Posterior vena cava (tissue), 2 donors: ENCODE measurements around the gene RALGPS1. TPM values are rescaled to one million over a fixed set of nuclear protein-coding genes. Genes with fewer than 3 reads are reported as not detected.

Experiments
- DNase-seq: peaks from one replicate; pipeline ENCODE4 v3.0.0-alpha.2; 2020; ENCODE audit warnings: low spot score
- intact Hi-C, 2 donors: fragments of 100-400 bp; cut with DNase I; formaldehyde crosslinking; loops; one replicate each; pipeline versions ENCODE4 v1.14.1 to v1.14.2; 2022 to 2023
- total RNA-seq, 2 donors: library from RNA; stranded (reverse); fragmentation: NEBNext Ultra II Directional; extraction: Animal tissue kit (Norgen Biotek cat#: 25700); gene quantifications; one replicate each; pipeline ENCODE4 v1.2.1, GENCODE V29; 2021
- donor health status: DM: yes; HTN: yes; CAD: no.
- donor health status: DM: yes; HTN: yes; CAD: no.

Gene RALGPS1
- total RNA-seq, 2 donors from 2014 or later: 6.4 to 7.8 TPM

DNA sequence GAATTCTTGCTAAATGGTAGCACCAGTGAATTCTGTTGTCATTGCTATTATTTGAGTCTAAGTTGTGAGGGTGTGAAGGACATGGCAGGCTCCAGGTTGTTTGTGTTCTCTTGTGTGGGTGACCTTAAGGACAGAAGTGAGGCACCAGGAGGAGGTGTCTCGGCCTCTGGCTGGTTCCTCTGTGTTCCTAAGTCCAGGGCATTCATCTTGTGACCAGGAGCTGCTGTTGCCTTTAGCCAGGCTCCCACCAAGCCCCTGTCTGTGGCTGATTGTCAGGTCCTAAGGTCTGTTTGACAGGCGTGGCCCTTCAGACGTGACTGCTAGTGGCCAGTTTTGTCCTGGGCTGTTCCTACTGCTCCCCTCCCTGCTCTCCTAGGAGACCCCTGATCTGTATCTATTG lies 118.5 kb downstream of the RALGPS1 start:
- DNase-seq: no peak
- intact Hi-C loops: loop anchor here (2.0 to 10.0 kb wide), 2 partner anchors 22 to 162 kb away; no protein-coding TSS in a partner anchor

DNA sequence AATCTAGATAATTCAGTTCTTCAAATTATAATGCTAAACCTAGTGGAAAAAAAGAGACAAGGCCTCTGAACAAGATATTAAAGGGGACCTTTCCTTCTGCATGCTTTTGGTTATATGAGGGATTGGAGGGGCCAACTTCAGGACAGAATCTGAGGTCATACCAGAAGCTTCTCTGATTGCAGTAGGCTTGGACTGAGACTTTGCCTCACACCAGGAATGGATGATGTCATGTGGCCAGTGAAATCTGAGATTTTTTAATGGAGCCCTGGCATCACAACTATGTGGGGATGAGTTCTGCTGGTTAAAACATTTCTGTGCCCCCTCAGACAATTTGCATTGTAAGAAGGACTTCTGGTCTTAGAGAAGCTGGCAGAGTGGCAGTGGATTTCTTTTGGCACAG lies 119.2 kb downstream of the RALGPS1 start:
- no peak for DNase-seq
- intact Hi-C loops: loop anchor here (2.0 to 10.0 kb wide), 2 partner anchors 21 to 161 kb away; no protein-coding TSS in a partner anchor

DNA sequence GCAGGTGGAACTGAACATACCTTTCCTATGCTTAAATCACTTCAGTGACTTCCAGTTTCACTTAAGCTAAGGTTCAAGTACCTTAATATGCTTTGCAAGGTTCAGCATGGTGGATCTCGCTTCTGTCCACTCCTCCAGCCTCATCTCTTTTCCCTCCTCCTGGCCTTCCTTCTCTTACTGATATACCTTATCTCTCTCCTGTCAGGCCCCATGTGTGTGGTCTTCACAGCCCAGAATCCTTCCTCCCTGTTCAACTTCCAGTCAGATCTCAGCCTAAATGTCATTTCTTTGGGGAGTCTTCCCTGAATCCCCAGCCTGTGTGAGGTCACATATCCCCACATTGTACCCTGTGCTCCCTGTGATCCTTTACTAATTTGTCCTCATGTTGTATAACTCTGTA lies 120.1 kb downstream of the RALGPS1 start:
- no peak for DNase-seq
- intact Hi-C loops: loop anchor here in 1 of 2 donors (10.0 kb wide), 1 partner anchor 160 kb away; no protein-coding TSS in a partner anchor

DNA sequence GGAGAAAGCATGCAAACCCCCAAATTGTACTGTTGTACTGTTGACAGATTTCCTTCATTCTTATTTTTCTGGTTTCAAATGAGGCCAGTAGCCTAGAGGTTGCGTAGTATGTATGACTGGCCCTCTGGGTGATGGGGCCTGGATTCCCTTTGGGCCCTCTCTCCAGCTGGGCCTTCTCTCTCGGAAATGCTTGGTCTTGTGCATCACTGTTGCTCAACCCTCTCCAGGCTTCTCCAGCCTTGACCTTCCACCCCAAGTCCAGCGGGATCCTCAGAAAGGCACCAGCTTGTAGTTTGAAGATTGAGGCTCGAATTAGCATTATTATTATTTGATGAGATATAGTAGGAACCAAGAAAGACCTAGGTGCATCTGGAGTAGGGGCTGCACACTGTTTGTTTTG lies 120.8 kb downstream of the RALGPS1 start:
- peak; percentile 87 for DNase-seq
- intact Hi-C loops: loop anchor here in 1 of 2 donors (10.0 kb wide), 1 partner anchor 159 kb away; no protein-coding TSS in a partner anchor

DNA sequence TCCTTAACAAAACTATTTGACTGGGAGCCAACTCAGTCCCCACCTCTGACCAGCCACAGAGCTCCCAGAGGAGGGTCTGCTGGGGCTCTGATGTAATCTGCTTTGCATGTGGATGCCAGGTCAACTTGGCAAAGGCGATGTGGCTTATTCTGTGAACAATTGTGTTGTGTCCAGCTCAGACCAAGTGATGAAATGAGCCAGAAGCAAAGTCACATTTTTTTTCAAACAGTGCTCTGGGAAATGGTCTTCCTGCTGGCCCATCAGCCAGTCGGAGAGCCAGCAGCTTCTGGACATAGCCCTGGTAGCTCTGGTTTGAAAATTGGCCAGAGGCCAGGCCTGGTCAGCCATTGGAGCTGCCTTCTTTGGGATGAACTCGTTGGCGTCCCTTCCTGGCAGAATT lies 121.4 kb downstream of the RALGPS1 start:
- DNase-seq: peak; percentile 89
- intact Hi-C loops: loop anchor here in 1 of 2 donors (10.0 kb wide), 1 partner anchor 159 kb away; no protein-coding TSS in a partner anchor

DNA sequence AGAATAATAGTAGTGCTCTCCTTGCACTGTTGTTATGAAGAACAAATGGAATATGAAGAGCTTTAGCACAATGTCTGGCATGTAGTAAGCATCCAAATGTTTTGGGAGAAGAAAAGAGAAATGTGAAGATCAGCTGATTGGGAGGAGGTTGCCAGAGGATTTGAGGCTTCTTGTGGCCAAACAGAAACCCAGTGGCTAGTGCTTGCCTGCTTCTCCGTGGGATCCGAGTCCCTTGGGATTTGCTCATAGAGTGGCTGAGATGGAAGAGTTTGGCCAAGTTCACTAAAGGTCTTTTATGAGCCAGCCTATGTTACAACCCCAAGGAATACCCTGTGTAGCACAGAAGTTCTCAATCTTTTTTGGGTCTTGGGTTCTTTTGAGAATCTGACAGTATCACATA lies 121.9 kb downstream of the RALGPS1 start:
- DNase-seq: no peak
- intact Hi-C loops: loop anchor here in 1 of 2 donors (10.0 kb wide), 1 partner anchor 158 kb away; no protein-coding TSS in a partner anchor

DNA sequence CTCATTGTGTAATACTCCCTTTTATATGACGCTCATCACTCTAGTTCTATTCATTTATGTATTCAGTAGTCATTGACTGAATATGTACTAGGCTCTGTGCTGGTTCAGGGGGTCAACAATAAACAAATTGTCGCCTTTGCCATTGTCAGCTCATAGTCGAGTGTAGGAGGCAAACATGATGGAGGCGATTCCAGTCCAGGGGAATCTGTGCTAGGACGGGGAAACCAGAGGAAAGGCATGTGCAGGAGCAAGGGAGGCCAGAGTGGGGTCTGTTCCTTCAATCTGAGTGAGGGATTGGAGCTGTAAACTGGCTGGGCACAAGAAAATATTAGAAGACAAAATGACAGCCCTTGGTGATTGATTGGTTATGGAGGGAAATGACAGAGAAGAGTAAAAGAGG lies 123.9 kb downstream of the RALGPS1 start:
- DNase-seq: no peak
- intact Hi-C loops: loop anchor here in 1 of 2 donors (10.0 kb wide), 1 partner anchor 156 kb away; no protein-coding TSS in a partner anchor

DNA sequence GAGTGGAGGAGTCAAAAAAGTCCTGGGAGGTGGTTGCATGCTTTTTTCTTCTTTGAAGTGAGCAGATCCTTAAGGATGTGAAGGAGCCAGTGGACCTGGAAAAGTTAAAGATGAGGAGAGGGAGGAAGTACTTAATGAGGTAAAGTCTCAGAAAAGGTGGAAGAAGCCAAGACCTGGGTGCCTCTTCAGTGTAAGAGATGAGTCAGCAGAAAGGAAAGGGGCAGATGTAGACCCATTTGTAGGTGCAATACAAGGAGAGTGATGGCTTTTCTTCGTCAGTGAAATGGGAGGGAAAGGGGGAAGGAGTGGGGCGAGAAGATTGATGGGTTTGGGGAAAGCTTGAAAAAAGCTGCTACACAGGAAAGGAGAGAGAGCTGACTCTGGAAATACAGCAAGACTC lies 124.9 kb downstream of the RALGPS1 start:
- DNase-seq: no peak
- intact Hi-C loops: loop anchor here in 1 of 2 donors (10.0 kb wide), 1 partner anchor 155 kb away; no protein-coding TSS in a partner anchor

DNA sequence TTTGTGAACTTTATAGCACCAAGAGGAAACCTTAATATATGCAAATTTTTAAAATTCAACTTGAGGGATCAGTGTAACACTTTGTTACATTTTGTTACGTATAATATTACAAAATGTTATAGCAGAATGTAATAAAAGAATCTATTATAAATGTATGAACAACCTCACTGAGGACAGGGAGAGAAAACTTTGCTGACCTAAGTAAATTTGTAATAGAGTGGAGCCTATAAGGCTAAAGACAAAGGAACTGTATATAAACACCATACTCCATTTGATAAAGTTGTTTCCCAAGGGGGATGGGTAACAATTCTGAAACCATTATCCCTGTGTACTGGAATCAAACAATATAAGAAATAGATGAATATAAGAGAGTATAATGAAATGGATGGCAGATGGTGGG lies 130.6 kb downstream of the RALGPS1 start:
- DNase-seq: no peak

DNA sequence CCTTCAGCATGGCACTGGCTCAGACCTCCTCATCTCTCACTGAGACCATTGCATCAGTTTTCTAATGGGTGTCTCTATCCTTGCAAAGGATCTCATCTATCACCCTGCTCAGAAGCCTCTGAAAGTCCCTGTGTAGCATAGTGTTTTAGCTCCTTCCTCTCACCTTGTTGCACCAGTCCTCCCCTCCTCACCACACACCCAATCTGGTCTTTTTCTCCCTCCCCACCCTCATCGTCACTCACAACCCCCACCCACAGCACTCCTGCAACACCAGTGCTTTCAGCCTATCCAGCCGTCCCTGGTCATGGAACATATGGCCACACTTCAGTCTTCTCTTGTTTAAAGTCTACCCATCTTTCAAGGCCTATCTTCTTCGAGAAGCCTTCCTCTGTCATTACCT lies 133.4 kb downstream of the RALGPS1 start:
- no peak for DNase-seq
- intact Hi-C loops: no loop called here

More for the DNA sequence above, 130.6 kb downstream of the RALGPS1 start:
- intact Hi-C loops: no loop called here

DNA sequence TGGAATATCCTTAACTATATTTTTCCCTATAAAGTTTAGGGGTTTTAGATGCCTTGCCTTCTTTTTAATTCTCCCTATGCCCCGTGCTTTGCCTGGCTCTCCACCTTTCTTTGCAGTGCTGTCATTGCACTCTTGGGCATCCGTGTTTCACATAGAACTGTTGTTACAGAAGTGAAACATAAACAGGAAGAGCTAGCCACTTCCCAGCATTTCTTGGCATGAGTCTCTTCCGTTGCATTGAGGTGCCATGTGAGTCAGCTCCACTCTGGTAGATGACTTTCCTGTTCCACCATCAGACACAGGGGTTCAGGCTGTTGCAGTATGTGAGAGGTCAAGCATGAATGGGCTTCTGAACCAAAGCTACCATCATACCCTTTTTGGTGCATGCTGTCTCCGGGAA lies 134.5 kb downstream of the RALGPS1 start:
- intact Hi-C loops: no loop called here
- DNase-seq: no peak

DNA sequence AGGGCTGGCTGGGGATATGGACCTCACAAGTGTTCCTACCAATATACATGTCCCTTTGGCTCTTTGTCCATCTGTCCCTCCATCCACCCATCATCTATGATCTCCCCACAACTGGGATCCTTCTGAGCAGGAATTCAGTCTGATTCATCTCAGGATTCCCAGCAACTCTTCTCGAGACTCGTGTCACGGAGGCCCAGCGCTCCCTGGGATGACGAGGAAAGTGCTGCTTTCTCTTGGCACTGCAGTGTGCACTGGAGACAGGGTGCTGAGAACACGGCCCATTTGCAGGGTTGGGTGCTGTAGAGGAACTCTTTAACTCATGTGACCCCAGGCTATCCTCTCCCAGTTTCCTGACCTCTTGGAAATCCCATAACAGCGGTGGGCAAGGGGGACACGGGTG lies 135.0 kb downstream of the RALGPS1 start:
- intact Hi-C loops: no loop called here
- DNase-seq: no peak

DNA sequence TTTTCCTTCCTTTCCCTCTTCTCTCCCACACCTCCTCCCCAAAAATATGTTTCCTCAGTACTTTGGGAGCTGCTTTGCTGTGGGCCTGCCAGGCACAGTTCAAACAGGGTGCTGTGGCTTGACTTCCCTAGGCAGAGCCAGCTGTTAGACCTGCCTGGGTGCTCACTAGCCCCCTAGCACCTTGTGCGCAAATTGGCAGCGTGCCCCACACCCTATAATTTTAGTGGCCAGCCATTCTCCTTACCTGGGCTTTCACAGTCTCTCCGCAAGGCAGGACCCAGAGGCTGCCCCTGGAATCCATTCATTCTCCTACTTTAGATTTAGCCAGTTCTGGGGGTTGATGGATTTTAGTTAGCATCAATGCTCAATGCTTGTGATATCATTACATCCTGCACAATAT lies 135.6 kb downstream of the RALGPS1 start:
- no peak for DNase-seq
- intact Hi-C loops: no loop called here

DNA sequence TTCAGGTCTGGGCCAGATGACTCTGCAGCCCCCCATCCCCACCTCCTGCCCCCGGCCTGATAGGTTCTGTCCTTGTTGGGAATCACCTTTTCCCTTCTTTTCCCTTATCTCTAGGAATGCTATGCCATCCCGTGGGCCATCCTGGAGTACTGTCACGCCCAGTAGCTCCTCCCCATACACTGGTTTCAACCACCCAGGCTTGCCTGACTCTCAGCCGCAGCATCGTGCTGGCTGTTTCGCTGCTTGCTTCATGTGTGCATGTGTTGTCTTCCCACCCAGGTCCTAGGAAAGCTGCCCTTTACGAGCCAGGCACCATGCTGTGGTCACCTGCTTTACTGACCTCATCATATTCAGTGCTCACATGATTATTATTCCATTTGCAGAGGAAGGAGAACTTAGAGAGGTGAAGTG lies 136.0 kb downstream of the RALGPS1 start:
- no peak for DNase-seq
- intact Hi-C loops: no loop called here

DNA sequence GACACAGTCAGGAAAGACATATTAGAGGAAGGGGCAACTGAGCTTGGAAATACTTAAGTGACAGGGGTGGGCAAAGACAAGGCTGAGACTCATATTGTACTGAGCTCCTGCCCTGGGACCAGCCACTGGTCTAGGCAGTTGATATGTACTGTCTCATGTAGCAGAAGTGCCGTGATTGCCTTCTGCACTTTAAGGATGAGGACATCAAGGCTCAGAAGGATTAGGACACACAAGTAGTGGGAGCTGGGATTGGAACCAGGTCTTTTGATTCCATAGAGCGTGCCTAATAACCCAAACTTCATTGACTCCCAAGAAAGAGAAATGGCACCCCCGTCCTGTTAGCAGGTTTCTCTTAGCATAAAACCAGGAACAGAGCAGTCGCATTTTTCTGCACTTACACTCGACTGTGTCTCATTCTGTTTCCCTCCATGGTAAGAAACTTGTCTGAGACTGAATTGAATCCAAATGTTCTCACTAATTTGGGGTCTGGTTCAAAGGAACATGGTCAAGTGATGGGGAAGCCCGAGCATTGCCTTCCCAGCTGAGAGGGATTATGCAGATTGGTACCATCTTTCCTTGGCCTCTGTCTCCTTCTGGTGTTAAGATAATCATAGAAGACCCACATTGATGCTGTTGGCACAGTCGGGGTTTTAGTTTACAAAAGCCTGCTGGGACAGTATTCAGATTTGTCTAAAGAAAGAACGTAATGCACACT lies 137.5 kb downstream of the RALGPS1 start:
- intact Hi-C loops: no loop called here
- DNase-seq: no peak

DNA sequence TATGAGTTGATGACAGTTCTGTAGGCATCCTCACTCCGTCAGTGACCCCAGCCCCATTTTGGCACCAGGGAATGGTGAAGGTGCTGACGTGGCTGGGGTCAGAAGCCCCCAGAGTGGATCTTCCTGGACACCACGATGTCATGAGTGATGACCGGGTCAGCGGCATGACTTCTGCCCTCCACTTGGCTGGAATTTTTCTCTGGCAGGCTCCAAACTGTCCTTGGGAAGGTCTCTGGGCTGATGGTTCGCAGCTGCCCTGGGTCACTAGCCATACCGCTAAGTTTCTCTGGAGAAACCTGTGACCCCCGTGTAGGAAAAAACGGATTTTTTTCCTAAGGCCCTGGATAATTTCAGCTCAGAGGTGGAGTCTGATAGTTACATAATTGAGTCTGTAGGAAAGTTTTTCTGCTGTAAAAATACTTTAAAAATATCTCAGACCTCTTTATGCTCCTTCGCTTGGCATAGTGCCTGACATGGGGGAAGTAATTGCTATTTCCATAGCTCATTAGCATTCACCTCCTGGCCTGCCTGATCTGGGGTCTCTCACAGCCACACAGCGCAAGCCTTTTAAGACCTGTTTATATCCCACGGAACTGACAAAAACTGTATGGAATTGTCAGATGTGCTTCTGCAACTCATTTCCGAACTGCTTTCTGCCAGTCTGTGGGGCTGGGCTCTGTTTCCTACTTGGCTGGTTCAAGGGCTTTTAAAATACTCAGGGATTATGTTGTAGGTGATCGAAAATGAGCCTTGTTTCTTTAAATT lies 138.7 kb downstream of the RALGPS1 start:
- intact Hi-C loops: no loop called here
- DNase-seq: no peak

DNA sequence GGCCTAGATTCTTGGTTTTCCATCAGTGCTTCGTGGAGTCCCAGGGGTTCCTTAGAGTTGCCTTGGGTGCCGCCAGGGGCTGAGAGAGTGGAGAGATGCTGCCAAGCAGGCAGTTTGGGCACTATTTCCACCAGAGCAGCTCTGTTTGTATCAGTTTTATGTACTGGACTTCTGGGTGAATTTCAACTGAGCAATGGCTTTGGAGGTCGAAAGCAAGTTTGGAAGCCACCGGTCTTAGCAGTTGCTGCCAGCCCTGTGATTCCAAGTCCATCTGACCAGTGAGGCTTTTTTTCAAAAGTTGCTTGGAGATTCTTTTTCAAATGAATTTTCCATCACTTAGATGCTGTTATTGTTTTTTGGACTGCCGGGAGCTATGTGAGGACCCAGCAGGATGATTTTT lies 139.4 kb downstream of the RALGPS1 start:
- intact Hi-C loops: loop anchor here in 1 of 2 donors (2.0 kb wide), 1 partner anchor 21 kb away; no protein-coding TSS in a partner anchor

DNA sequence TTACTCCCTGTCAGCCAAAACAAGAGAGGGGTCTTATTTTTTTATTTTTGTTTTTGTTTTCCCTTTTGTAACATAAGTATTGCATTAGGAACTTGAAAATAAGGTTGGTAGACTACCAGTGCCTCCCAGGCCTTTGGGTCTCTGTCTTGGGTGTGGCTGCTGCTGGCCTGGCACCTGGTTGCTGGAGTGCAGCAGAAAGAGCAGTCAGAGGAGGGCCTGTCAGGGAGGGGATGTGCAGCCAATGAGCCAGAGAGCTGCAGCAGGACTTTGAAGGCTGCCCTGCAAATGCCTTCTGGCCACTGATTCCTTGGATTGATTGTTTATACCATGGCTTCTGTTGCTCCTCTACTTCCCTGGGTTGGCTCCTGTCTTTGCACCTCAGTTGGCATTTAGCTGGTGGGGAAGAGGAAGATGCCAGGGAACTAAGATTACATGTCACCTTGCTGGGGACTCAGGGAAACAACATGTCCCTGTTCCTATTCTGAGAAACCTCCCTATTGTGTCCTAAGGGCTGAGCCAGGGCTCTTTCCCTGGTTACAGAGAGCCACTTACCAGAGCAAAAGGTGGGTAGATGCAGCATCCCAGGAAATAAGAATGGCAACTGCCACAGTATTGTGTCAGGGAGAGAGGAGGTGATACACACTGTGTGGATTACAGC lies 141.3 kb downstream of the RALGPS1 start:
- DNase-seq: no peak
- intact Hi-C loops: loop anchor here in 1 of 2 donors (2.0 kb wide), 1 partner anchor 23 kb away; no protein-coding TSS in a partner anchor

More for the DNA sequence above, 139.4 kb downstream of the RALGPS1 start:
- no peak for DNase-seq

DNA sequence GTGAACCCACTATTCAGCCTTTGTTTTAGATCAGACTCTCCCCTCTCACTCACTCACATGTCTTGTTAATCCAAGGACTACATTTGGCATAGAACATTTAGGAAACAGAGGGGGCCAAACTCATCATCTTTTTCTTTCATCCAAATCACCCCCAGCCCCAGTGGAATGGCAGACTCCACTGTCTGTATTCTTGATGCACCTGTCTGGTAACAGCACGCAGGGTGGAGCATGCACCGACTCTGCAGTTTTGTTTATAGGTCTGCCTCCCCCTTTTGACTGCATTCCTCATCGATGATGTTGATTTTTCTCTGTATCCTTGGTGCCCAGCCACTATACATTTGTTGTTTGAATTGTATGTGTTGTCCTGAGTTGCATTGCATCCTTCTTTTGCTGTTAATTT lies 141.9 kb downstream of the RALGPS1 start:
- intact Hi-C loops: no loop called here
- DNase-seq: no peak
